Heart left ventricle (tissue), 13 donors: ENCODE results near the gene UBE2E2.

ENCODE experiments used
- POLR2A ChIP-seq, 2 donors: fragments of 450-650 bp; IDR thresholded peaks; one replicate each; pipeline ENCODE4 v1.6.1; 2017; ENCODE audit warnings: antibody characterized with exemption in 2 of 2, mild to moderate bottlenecking in 2 of 2, moderate library complexity in 2 of 2
- TF ChIP-seq, protein P1 (sequence below), 12 donors: fragments of 200-600 bp; sonication (generic) in 4 of 12; IDR thresholded peaks; one replicate each; pipeline versions ENCODE4 v1.5.0 to v1.8.0; 2018 to 2022; ENCODE audit warnings: antibody characterized with exemption in 12 of 12, mild to moderate bottlenecking in 5 of 12
- donor health status: ischemic (EF 13 %, LVEDD 7.1; RV severe dilation, severe dysfunction).
- donor health status: DM: no; HTN: yes; CAD: no.
- donor health status: DM: no; HTN: no; CAD: no.
- donor health status: ischemic (EF 25% LVEDD 6.9; RV normal size, moderate dysfunction).
- donor health status: ischemic (EF 25% LVEDD 5.7; RV mildly dilated, moderate dysfunction).
- donor health status: ischemic (EF 35%, LVEDD 5.7; RV mildly dilated, moderate dysfunction).
- donor health status: nonischemic (EF 11% LVEDD 7.7; RV severe dilation, severe dysfunction).
- donor health status: DM: yes; HTN: yes; CAD: no.
- donor health status: PGD.
- donor health status: ischemic (EF 29% LVEDD 5.4; RV normal size, mild dysfunction).
- donor health status: nonischemic (EF 23%, LVEDD 6.1; RV moderate dilation, normal function).

DNA sequence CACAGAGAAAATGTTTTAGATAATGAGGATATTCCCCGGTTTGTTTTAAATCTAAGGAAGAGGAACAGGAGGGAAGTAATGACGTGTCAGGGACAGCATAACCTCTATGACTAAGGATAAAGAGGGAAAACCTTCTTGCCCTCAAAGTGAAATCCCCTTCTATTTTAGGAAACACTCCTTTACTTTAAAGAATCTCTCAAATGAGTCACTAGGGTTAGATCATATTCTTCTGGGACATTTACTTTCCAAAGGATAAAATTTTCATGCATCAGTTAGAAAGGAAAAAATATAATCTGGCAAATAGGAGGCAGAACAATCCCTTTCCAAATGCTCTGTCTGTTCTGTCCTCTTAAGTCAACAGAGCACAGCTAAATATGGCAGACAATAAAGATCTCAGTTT, 43.2 kb upstream of the UBE2E2 start:
- TF ChIP-seq, protein P1, sequence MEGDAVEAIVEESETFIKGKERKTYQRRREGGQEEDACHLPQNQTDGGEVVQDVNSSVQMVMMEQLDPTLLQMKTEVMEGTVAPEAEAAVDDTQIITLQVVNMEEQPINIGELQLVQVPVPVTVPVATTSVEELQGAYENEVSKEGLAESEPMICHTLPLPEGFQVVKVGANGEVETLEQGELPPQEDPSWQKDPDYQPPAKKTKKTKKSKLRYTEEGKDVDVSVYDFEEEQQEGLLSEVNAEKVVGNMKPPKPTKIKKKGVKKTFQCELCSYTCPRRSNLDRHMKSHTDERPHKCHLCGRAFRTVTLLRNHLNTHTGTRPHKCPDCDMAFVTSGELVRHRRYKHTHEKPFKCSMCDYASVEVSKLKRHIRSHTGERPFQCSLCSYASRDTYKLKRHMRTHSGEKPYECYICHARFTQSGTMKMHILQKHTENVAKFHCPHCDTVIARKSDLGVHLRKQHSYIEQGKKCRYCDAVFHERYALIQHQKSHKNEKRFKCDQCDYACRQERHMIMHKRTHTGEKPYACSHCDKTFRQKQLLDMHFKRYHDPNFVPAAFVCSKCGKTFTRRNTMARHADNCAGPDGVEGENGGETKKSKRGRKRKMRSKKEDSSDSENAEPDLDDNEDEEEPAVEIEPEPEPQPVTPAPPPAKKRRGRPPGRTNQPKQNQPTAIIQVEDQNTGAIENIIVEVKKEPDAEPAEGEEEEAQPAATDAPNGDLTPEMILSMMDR (IDR thresholded peaks at IDR 0.05) = no peak
- TF ChIP-seq POLR2A (IDR thresholded peaks at IDR 0.05) = no peak
